Measurements from ENCODE around the gene CIITA. TPM values are rescaled to one million over a fixed set of nuclear protein-coding genes. Genes with fewer than 3 reads are reported as not detected.
A peak's percentile ranks its signal among the peaks of the same experiment; 100 is the strongest.

The CIITA gene
- total RNA-seq, 2 experiments from 2014 or later: 1.8 to 3.2 TPM

DNA sequence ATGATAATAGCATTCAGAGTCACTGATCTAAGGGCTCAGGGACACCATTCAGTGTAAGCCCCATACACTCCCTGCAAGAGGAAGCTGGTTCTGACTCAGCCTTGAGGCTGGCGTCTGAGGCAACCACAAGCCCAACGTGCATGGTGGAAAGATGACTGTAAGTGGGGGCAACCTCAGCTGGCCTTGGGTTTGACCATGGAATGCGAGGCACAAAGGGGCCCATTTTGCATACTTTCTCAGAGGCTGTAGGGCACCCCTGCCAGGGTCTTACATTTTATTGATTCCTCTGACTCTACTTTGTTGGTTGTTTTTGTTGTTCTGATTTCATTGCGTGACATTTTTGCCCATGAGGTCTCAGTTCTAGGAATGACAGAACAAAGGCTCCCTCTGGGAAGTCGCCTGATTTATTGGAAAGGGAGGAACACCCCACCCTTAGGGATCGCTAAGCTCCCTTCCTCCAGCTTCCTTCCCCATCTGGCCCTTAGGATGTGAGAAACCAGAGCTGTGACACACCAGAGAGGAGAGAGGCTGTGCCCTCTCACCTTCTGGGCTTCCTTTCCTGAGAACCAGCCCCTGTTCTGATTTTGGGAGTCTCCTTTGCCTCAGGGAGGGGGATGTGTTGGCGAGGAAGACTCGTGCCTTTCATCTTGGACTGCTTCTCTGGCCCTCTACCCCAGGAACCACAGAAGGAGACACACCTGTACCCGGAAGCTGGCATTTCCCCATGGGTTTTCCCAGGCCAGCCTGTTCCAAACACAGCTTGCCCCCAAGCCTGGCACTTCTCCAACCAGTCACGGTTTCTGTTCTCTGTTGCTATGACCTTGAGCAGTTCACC, 5.6 kb upstream of the CIITA start:
- H3K4me1 Mint-ChIP-seq (ENCODE audit: low read depth): peaks cover 59% of the 10 kb centered on the region
- ChIA-PET POLR2A (interaction anchor here (0.5 to 1.8 kb wide), 2 partner anchors 10 kb away, joined by 4 to 9 read pairs; no protein-coding TSS in a partner anchor), CTCF (interaction anchor here (0.8 to 1.2 kb wide), 2 partner anchors 10 to 47 kb away, joined by 3 to 4 read pairs; no protein-coding TSS in a partner anchor)
- peak; percentile 90 for DNase-seq
- no peaks in the 10 kb centered on the region for H3K9me3 Mint-ChIP-seq
- H3K36me3 Mint-ChIP-seq: no peaks in the 10 kb centered on the region
- intact Hi-C loops (cut with micrococcal nuclease): loop anchor here (1.0 to 10.0 kb wide), 8 partner anchors 10 to 359 kb away; no protein-coding TSS in a partner anchor
- peaks cover 38% of the 10 kb centered on the region for H3K27me3 Mint-ChIP-seq
- H3K27ac Mint-ChIP-seq: peak overlapping the region; percentile 85
- H3K4me3 Mint-ChIP-seq: peak overlapping the region; percentile 36

DNA sequence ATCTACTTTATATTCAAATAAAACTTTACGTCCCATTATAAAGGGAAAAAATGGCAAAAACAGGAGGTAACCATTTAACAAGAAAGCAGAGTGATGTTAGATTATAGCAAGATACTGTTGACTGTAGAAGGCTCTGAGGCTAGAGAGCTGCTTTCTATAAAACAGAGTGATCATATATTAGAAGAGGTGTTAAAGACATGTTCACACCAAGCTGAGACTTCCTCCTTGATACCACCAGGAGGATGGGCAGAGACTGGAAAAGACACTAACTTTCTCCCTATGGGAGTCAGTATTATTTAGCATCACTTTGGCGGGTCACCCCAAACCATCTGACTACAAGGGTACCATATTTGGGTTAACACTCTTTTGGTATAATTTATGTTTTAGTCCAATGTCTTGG, 687 bp upstream of the CIITA start:
- intact Hi-C loops (cut with micrococcal nuclease): loop anchor here (10.0 kb wide), 1 partner anchor 218 kb away; no protein-coding TSS in a partner anchor
- Mint-ChIP-seq H3K36me3 (no peaks in the 10 kb centered on the region), H3K27me3 (peaks cover 66% of the 10 kb centered on the region), H3K4me1 (ENCODE audit: low read depth) (peaks cover 69% of the 10 kb centered on the region), H3K27ac (peak overlapping the region; percentile 24), H3K9me3 (no peaks in the 10 kb centered on the region), H3K4me3 (no peak overlapping the region)
- ChIA-PET POLR2A (no interaction called here), CTCF (interaction anchor here (1.1 to 4.2 kb wide), 2 partner anchors 42 to 139 kb away, joined by 3 to 23 read pairs; no protein-coding TSS in a partner anchor)
- no peak for DNase-seq

DNA sequence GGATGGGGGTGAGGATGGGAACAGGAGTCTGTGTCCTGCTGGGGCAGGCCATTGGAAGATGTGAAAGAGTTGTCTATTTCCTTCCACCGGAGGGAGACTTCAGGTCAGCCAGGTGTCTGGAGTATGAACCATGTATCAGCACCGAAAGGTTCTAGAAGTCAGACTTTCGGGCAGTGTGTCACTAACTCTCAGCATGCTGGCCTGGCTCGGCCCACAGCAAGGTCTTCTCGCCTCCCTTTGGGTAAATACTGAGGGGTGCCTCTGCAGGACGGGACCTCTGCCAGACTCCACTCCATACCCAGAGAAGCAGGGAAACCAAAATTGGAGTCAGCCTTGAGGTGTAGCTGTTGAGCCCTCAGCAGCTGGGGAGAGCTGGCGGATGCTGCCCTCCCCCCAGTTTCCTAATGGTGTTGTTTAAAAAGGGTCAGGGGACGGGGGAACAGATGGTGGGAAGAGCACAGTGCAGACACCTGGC, 507 bp downstream of the CIITA start:
- POLR2A ChIA-PET: no interaction called here

DNA sequence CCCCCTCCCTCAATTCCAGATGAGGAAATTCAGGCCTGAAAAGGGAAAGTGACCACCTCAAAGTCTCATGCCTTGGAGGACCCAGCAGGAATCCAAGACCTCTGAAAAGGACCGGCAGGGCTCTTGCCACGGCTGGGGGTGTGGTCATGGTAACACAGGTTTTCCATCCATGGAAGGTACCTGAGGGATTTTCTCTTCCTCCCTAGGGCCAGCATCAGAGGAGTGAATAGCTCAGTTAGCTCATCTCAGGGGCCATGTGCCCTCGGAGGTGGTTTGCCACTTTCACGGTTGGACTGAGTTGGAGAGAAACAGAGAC, 1.3 kb downstream of the CIITA start:
- Mint-ChIP-seq H3K4me3 (peak overlapping the region; percentile 75), H3K9me3 (no peaks in the 10 kb centered on the region), H3K27ac (no peak overlapping the region), H3K36me3 (no peaks in the 10 kb centered on the region), H3K4me1 (ENCODE audit: low read depth) (peaks cover 64% of the 10 kb centered on the region), H3K27me3 (peaks cover 60% of the 10 kb centered on the region)
- intact Hi-C loops (cut with micrococcal nuclease): loop anchor here (10.0 kb wide), 1 partner anchor 217 kb away; no protein-coding TSS in a partner anchor
- ChIA-PET POLR2A (no interaction called here), CTCF (interaction anchor here (0.7 to 4.2 kb wide), 3 partner anchors 40 to 363 kb away, joined by 3 to 23 read pairs (median 9); no protein-coding TSS in a partner anchor)
- no peak for DNase-seq

More for the DNA sequence above, 507 bp downstream of the CIITA start:
- peak overlapping the region; percentile 75 for H3K4me3 Mint-ChIP-seq
- H3K27me3 Mint-ChIP-seq: peaks cover 66% of the 10 kb centered on the region
- no peaks in the 10 kb centered on the region for H3K9me3 Mint-ChIP-seq
- DNase-seq: no peak
- peaks cover 65% of the 10 kb centered on the region for H3K4me1 Mint-ChIP-seq (ENCODE audit: low read depth)
- intact Hi-C loops (cut with micrococcal nuclease): loop anchor here (10.0 kb wide), 1 partner anchor 217 kb away; no protein-coding TSS in a partner anchor
- no peaks in the 10 kb centered on the region for H3K36me3 Mint-ChIP-seq
- CTCF ChIA-PET: interaction anchor here (0.6 to 4.2 kb wide), 3 partner anchors 41 to 140 kb away, joined by 3 to 23 read pairs (median 3); no protein-coding TSS in a partner anchor
- no peak overlapping the region for H3K27ac Mint-ChIP-seq

DNA sequence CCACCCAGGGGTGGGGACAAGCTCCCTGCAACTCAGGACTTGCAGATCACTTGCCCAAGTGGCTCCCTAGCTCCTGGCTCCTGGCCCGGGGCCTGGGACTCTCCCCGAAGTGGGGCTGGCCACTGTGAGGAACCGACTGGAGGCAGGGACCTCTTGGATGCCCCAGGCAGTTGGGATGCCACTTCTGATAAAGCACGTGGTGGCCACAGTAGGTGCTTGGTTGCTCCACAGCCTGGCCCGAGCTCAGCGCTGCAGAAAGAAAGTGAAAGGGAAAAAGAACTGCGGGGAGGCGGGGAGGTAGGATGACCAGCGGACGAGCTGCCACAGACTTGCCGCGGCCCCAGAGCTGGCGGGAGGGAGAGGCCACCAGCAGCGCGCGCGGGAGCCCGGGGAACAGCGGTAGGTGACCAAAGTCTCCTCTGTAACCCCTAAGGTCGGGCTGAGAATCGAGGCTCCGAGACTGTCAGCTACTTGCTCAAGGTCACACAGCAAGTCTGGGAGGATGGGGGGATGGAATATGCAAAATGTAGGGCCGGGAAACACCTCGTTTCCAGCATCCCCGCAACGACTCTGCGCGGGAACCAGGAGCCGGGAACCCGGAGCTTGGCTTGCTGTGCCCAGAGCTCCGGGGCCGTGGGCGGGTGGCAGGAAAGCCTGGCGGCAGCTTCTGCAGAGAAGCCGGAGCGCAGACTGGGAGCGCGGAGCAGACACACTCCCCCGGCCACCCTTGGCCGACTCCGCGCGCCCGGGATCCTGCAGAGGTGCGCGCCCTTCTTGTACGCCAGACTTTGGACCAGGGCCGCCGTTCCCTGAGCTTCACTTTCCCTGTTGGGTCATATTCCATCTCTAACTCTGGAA, 1.9 kb downstream of the CIITA start:
- intact Hi-C loops (cut with micrococcal nuclease): loop anchor here (10.0 kb wide), 1 partner anchor 216 kb away; no protein-coding TSS in a partner anchor
- CTCF ChIA-PET: interaction anchor here (0.7 to 4.2 kb wide), 4 partner anchors 9 to 364 kb away, joined by 3 to 23 read pairs (median 6); no protein-coding TSS in a partner anchor
- POLR2A ChIA-PET: no interaction called here
- H3K36me3 Mint-ChIP-seq: no peaks in the 10 kb centered on the region
- H3K4me3 Mint-ChIP-seq: peak overlapping the region; percentile 75
- no peaks in the 10 kb centered on the region for H3K9me3 Mint-ChIP-seq
- H3K4me1 Mint-ChIP-seq (ENCODE audit: low read depth): peaks cover 64% of the 10 kb centered on the region
- no peak overlapping the region for H3K27ac Mint-ChIP-seq
- peak; percentile 45 for DNase-seq
- peaks cover 60% of the 10 kb centered on the region for H3K27me3 Mint-ChIP-seq

DNA sequence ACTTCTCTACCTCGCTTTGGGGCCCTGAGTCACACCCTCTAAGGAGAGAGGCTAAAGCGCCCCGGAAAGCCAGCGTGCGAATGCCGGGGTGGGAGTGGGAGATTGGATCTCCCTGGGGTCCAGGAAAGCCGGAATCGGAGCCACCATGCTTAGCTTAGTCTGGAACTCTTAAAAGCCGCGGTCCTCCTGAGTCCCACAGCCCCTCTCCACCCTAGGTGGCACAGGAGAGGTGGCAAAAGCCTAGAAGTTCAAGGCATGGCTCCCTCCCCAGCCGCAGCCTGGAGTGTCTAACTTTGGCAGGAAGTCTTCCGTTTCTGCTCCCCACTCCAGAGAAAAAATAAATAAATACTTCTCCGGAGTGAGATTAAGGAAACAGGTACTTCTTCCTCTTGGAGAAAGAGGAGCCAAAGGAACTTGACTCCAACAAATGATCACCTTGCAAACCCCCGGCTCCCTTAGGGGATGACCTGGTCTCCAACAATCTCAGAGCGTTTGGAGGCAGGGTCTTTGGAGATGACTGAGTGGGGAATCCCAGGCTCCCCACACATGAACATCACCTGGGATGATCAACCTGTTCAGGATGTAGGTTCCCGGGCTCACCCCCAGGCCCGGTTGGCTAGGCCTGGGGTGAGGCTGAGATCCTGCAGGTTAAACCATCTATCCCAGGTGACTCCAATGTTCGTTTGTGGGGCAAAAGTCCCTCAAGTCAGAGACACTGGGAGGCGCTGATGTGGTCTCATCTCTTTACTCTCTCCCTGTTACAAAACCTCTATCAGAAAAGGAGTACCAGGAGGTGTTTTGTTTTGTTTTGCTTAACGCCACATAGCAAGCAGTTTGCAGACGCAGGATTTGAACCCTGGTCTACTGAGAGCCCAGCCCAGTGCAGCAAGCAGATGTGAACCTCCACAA, 2.9 kb downstream of the CIITA start:
- peaks cover 56% of the 10 kb centered on the region for H3K4me1 Mint-ChIP-seq (ENCODE audit: low read depth)
- H3K27me3 Mint-ChIP-seq: peaks cover 54% of the 10 kb centered on the region
- intact Hi-C loops (cut with micrococcal nuclease): loop anchor here (10.0 kb wide), 1 partner anchor 215 kb away; no protein-coding TSS in a partner anchor
- peak overlapping the region; percentile 75 for H3K4me3 Mint-ChIP-seq
- no peak overlapping the region for H3K27ac Mint-ChIP-seq
- H3K9me3 Mint-ChIP-seq: no peaks in the 10 kb centered on the region
- no peak for DNase-seq
- H3K36me3 Mint-ChIP-seq: no peaks in the 10 kb centered on the region
- CTCF ChIA-PET: interaction anchor here (0.6 to 1.2 kb wide), 2 partner anchors 10 to 39 kb away, joined by 3 read pairs; no protein-coding TSS in a partner anchor
- POLR2A ChIA-PET: no interaction called here

DNA sequence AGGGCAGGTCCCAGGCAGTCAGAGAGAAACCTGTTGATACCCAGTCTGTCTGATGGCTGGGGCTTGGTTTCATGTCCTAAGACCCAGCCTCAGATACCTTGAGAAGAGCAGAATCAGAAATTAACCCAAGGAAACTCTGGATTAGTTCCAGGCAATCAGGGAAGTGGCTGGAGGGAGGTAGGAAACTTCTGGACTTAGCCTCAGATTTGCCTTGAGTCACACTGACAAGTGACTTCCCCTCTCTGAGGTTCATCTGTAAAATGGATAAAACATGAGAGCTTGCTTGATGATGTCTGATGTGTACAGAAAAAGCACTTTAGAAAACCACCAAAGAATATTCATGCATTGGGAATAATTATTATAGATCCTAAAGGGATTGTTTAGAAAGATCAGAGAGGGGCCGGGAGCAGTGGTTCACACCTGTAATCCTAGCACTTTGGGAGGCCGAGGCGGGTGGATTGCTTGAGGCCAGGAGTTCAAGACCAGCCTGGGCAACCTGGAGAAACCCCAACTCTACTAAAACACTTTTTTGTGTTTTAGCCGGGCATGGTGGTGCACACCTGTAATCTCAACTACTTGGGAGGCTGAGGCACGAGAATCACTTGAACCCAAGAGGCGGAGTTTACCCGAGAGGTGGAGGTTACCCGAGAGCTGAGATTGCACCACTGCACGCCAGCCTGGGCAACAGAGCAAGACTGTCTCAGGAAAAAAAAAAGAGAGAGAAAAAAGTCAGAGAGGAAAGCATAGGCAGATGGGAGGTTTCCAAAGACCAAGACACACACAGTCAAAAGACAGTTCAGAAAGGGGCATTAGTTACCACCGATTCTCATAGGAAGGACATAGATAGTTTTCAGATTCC, 3.8 kb downstream of the CIITA start:
- ChIA-PET CTCF (interaction anchor here (0.6 to 1.6 kb wide), 3 partner anchors 10 to 38 kb away, joined by 3 to 7 read pairs (median 4); no protein-coding TSS in a partner anchor), POLR2A (interaction anchor here (1.7 kb wide), 1 partner anchor 10 kb away, joined by 9 read pairs; no protein-coding TSS in a partner anchor)
- Mint-ChIP-seq H3K27ac (peak overlapping the region; percentile 14), H3K27me3 (peaks cover 46% of the 10 kb centered on the region), H3K4me1 (ENCODE audit: low read depth) (peaks cover 50% of the 10 kb centered on the region), H3K36me3 (no peaks in the 10 kb centered on the region), H3K9me3 (no peaks in the 10 kb centered on the region), H3K4me3 (no peak overlapping the region)
- DNase-seq: no peak
- intact Hi-C loops (cut with micrococcal nuclease): loop anchor here (1.0 kb wide), 1 partner anchor 10 kb away; no protein-coding TSS in a partner anchor

DNA sequence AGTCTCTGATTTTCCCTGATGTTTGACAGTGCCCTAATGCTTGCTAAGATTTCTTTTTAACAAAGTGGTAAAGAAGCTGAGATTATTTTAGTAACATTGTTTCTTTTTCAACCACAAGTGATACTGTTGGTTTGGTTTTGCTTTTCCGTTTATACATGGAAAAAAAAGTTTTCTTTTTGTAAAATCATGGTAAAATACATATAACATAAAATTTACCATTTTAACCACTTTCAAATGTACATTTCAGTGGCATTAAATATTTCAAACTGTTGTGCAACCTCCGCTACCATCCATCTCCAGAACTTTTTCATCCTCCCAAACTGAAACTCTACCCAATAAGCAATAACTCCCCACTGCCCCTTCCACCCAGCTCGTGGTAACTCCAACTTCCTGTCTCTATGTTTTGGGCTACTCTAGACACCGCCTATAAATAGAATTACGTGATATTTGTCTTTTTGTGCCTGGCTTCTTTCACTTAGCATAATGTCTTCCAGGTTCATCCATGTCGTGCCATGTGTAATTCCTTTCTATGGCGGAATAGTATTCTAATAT, 4.6 kb downstream of the CIITA start:
- POLR2A ChIA-PET: interaction anchor here (1.7 kb wide), 1 partner anchor 11 kb away, joined by 9 read pairs; no protein-coding TSS in a partner anchor
- Mint-ChIP-seq H3K4me3 (no peak overlapping the region), H3K4me1 (ENCODE audit: low read depth) (peaks cover 44% of the 10 kb centered on the region), H3K27ac (no peak overlapping the region), H3K9me3 (no peaks in the 10 kb centered on the region), H3K36me3 (no peaks in the 10 kb centered on the region), H3K27me3 (peaks cover 42% of the 10 kb centered on the region)
- intact Hi-C loops (cut with micrococcal nuclease): loop anchor here (1.0 kb wide), 1 partner anchor 10 kb away; no protein-coding TSS in a partner anchor
- CTCF ChIA-PET: interaction anchor here (1.3 to 1.6 kb wide), 2 partner anchors 10 to 37 kb away, joined by 4 to 7 read pairs; no protein-coding TSS in a partner anchor
- no peak for DNase-seq

DNA sequence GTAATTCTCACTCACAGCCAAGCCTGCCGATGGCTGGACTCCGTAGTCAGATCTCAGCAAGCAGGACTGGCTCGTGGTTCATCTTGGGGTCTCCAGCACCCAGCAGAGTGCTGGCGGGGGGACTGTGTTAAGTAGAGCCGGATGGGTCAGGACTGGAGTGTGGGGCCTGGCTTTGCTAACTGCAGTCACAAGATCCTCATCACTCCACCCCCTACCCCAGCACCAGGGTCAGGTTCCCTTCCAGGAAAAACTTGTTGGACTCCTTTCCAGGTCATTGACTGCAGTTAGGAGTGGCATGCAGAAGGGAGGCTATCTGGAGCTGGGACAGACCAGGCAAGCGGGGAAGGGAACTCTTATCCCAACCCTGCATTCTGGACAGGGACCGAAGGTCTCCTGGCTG, 6.0 kb downstream of the CIITA start:
- CTCF ChIA-PET: interaction anchor here (1.8 kb wide), 1 partner anchor 35 kb away, joined by 4 read pairs; no protein-coding TSS in a partner anchor
- H3K27me3 Mint-ChIP-seq: peaks cover 30% of the 10 kb centered on the region

DNA sequence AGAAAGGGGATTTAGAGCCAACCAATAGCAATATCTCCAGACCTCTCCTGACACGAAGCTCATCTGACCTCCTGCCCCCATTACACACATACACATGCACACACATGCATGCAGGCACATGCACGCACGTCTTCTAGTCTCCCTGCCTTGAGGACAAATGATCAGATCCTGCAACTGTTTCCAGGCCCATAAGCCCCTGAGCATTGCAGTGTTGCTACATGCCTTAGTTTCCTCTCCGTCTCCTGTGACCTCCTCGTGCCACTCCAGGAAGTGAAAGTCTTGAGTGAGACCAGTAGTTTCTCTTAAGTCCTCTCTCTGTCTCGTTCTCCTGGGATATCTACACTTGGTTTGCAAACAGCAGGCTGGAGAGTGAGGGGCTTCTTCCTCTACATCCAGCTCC, 8.2 kb downstream of the CIITA start:
- H3K36me3 Mint-ChIP-seq: no peaks in the 10 kb centered on the region
- peaks cover 18% of the 10 kb centered on the region for H3K27me3 Mint-ChIP-seq
- H3K4me3 Mint-ChIP-seq: no peak overlapping the region
- DNase-seq: no peak
- ChIA-PET POLR2A (no interaction called here), CTCF (interaction anchor here (1.4 kb wide), 1 partner anchor 34 kb away, joined by 4 read pairs; no protein-coding TSS in a partner anchor)
- H3K9me3 Mint-ChIP-seq: no peaks in the 10 kb centered on the region
- intact Hi-C loops (cut with micrococcal nuclease): no loop called here
- peaks cover 17% of the 10 kb centered on the region for H3K4me1 Mint-ChIP-seq (ENCODE audit: low read depth)
- H3K27ac Mint-ChIP-seq: no peak overlapping the region

More for the DNA sequence above, 6.0 kb downstream of the CIITA start:
- Mint-ChIP-seq H3K4me3 (no peak overlapping the region), H3K27ac (no peak overlapping the region), H3K36me3 (no peaks in the 10 kb centered on the region), H3K4me1 (ENCODE audit: low read depth) (peaks cover 29% of the 10 kb centered on the region), H3K9me3 (no peaks in the 10 kb centered on the region)
- DNase-seq: no peak
- POLR2A ChIA-PET: no interaction called here
- intact Hi-C loops (cut with micrococcal nuclease): no loop called here

Data from activated CD4-positive, alpha-beta memory T cell treated with anti-CD3 and anti-CD28 coated beads for 36 hours (primary cell).